HG03432 (cell line): ENCODE data around the gene NRIP3.
A peak's percentile ranks its signal among the peaks of the same experiment; 100 is the strongest.
"Not testable (repeated sequence)": the region's sequence is repeated elsewhere in the genome, so short reads cannot be mapped to it uniquely, and the experiment has no call there.

Experiments used
- ATAC-seq: cut with Tn5 transposase; IDR thresholded peaks from one replicate; pipeline ENCODE4 v1.9.1; 2021; ENCODE audit warnings: mild to moderate bottlenecking, moderate library complexity; ENCODE audit not compliant: unreplicated experiment

NRIP3 gene

DNA sequence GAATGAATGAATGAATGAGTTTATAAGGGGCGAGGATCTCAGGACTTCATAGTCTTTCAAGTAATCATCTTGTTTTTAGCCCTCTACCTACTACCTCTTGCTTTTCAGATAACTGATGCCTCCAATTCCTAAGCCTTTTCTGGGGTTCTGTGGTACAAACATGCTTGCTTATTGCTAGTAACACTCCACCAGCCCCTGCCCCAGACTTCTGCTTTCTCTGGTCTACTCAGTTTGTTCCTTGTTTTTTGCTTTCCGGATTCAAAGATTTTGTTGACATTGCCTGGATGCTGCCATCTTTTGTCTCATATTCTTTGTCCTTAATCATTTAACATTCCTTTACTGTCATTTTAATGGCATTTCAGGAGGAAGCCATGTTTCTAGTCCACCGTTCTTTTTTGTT lies 30.7 kb downstream of the NRIP3 start:
- no peak for ATAC-seq

- ATAC-seq: no peak
These were observed 31.9 kb downstream of the NRIP3 start for GRCh38 chr11:8971924-8972316.

DNA sequence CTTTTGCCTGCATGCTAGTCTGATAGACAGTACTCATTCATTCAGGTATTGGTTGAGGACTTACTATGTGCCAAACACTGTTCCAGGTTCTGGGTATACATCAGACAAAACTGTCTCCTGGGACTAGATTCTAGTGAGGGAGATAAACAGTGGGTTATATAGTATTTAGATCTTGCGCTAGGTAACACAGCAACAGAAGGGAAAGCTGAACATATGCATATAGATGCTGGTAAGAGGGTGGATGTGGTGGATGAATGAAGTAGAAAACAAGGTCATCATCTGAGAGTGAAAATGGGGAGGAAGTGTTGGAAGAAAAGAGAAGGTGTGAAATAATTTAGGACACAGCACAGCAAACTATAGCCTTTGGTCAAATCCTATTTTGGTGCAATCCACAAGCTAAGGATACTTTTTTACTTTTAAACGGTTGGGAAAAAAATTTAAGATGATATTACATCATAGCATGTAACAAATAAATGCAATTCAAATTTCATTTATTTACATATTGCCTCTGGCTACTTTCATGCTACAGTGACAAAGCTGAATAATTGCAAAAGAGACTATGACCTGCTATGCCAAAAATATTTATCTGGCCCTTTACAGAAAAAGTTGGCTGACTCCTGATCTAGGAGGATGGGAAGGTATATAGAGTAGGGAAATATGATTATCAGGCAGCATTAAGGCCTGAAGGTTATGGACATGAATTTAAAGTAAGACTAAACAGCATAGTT lies 32.4 kb downstream of the NRIP3 start:
- ATAC-seq: no peak

DNA sequence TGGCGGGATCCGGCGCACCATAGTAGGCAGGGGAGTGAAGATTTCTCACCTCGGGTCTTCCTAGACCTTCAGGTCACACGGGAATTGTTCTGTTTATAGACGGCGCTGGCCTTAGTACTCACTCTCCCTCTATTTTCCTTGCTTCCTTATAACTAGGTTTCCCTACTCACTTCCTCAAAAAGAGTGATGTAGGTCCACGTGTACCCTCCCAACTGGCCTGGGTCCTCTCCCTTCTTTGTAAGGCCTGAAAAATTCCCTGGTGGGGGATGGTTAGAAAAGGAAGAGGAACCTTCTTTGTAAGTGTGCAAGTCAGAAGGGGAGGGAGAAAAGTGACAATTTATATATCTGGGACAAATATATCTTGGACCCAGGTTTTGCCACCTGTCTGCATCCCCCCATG lies 36.6 kb downstream of the NRIP3 start:
- no peak for ATAC-seq

DNA sequence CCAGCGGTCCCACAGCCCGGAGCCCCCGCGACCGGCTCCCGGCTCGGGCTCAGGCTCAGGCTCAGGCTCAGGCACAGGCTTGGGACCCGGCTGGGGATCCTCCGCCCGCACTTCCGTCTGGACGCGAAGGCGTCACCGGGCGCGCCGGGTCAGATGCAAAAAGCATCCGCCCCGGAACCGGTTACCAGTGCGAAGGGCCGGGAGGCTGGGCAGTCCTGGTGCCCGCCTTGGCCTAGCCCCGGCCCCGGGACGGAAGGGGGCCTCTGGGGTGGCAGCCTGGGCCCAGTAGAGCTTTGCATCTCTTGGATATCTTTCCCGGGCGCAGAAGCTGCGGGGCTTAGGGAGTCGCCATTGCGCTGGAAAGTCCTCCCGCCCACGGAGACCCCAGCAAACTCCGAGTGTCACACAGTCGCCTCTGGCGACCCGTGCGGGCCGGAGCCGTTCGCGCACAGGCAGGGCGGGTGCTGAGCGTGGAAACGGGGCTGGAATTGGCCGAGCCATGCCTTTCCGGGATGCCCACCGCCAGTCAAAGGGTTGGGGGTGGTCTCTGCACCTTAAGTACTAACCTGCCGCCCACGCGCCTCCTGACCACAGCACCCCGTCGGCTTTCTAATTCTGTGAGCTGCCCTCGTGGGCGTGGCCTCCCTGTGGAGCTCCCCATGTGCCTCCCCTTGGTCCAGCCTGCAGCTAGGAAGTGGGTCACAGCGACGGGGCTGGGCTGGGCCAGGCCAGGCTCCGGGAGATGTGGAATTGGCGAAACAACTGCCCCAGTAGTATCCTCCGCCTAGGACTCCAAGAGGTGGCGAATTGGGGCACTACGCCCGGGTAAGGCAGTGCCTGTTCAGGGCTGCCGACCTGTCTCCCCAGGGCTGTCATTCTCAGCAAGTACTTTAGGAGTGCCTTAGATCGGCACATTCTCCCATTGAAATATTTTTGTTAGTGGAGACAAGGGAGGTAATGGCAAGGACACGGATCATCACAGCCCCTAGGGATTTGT lies 39.2 kb downstream of the NRIP3 start, which contains the start of gene TMEM9B:
Gene TMEM9B (minus strand): TSS at position 119 of the 997 bp plus-strand sequence. CDS start 129 bp downstream, outside the sequence.
- ATAC-seq: peak; percentile 80

DNA sequence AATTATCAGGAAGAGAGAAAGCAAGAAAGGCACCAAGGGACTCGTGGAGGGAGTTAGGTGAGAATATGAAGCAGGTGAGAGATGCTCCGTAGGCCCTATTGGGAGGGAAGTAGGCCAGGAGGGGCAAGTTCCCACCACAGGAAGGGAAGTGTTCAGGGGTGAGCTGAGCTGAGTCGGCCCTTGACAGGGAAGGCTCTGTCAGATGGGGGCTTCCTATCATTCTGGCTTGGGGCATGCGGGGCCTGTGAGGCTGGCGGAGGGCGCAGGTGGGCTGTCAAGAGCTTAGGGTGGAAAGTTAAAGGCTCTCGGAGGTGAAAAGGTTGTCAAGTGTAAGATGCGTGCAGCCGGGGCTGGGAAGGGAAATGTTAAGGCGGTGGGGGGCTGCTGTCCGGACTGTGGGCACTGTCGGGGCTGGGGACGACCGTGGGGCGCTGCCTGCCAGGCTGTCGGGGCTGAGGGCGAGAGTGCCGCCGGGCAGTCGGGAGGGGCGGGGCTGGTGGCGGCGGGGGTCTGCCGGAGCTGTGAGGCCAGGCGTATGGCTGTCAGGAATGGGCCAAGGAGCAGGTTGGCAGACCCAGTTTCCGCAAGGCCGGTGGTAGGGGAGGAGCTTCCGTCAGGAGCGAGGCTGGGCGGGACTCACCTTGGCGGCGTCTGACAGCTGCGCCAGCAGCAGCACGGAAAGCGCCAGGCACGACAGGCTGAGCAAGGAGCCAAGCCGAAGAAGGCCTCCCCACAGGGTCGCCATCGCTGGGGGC lies 40.1 kb downstream of the NRIP3 start:
- ATAC-seq: peak; percentile 70

DNA sequence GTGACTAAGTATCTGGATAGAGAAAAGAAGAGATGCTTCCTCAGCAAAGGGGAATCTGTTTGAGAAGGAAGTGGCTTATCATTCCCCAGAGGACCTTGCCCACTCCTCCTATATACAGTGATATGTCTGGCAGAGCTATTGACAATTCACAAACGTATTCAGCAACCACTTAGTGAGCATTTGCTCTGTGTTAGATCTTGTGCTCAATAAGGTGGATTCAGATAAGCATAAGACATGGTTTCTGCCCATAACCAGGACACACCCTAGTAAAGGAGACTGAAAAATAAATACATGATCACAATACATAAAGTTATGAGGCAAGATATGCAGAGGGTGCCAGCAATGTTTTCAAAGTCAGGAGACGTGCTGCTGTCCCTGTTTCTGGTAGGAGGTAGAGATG lies 41.0 kb downstream of the NRIP3 start:
- ATAC-seq: no peak

GRCh38 chr11:8961401-8961800 lies 42.4 kb downstream of the NRIP3 start:
- ATAC-seq: no peak

DNA sequence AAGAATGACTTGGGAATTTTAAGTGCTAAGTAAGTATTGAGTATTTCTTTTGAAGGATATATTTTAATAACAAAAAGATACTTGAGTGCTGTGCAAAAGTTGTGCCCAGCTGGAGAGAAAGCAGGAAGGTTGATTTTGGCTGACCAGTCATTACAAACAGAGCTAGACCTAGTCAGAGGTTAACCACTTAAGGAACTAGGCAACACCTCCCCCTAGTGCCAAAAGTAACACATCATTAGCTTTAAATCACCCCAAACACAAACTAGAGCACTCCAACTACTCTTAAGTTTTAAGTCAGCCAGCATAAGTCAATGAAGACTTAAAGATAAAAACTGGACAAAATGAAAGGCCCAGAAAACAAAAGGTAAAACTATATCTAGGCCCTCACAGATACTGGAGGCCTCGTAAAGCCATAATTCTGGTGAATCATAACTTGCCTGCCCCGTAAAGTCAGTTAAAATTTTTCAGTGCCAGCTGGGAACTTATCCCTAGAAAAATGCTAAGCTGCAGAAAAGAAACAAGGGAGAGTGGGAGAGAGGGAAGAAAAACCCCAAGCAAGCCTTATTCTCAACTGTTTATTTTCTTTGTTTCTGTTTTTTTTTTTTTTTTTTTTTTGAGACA lies 44.1 kb downstream of the NRIP3 start:
- ATAC-seq: peak; percentile 40

- ATAC-seq: no peak
These were observed 46.9 kb downstream of the NRIP3 start for GRCh38 chr11:8956860-8957259.

DNA sequence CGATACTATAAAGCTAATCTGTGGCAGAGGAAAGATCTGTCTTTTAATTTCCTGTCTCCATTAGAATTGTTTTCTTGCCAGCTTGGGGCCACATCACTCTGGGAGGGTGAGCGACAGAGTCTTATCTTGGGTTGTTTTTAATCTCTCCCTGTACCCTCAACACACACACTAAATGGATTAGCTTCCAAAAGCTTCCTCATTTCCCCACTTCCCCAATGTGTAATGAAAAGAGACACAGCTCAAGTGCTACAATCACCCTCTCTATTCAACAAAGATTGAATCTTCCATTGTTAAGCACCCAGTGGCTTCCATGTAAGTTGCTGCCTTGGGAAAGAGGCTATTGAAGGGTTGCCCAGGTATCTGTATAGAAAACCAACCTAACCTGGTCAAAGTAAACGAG lies 54.9 kb downstream of the NRIP3 start:
- ATAC-seq: no peak

GRCh38 chr11:8947230-8947943 lies 56.4 kb downstream of the NRIP3 start:
- ATAC-seq: no peak

DNA sequence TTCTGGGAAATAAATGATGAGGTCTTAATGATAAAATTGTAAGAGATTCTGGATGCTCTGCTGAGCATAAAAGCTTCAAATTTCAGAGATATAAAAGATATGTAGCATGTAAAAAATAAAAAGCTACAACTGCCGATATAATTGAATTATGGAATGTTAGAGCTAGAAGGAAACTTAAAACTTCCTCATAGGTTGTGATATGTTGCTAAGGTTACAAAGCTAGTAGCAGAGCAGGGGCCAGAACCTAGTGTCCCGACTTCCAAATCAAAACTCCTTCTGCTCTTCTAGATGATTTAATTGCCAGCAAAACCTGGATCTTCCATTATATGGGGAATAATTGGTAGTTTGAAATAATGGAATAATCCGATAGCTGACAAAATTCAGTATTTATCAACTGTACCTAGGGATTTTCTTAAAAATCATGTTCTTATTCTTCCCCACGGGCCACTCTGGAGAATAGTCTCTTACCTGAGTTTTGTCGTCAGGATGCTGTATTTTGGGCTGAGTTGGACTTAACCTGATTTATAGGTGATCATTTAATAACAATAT lies 61.2 kb downstream of the NRIP3 start, which contains the start of gene ASCL3:
Gene ASCL3 (minus strand): TSS at position 499 of the 549 bp plus-strand sequence. CDS start 4,855 bp downstream, outside the sequence.
- no peak for ATAC-seq

DNA sequence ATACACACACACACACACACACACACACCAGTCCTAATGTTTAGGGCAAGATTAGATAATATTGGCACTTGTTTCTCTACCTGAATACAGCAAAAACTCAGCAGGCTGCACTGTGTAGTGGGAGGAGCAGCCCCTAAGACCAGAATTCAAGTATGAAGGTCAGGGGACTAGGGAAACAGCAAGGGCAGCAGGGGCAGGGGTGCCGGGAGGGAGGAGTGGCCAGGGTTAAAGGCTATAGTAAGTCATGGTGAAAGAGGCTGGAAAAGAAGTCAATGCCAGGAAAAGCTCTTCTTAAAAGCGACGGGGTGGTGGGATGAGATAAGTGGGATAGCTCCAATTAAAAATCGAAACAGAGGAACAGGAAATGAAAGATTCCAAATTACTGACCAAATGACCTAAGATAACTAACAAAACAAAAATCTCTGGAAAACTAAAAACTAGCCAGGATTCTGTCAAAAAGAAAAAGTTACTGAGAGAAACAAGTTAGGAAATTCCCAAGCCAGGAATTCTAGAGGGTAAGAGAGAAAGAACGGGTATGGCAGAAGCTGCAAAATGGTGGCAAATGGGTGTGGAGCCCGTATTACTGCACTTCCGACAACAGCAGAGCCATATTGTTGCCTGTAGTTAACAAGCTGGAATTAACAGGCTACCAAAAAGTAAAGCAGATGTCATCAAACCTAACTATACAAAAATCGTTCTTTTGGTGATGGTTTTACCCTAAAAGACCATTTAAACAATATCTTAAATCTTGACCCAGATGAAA lies 62.3 kb downstream of the NRIP3 start:
- no peak for ATAC-seq

GRCh38 chr11:8937659-8938058 lies 66.1 kb downstream of the NRIP3 start:
- no peak for ATAC-seq

- ATAC-seq: no peak
These were observed 66.6 kb downstream of the NRIP3 start for GRCh38 chr11:8937159-8937558.

GRCh38 chr11:8935789-8936188 lies 68.0 kb downstream of the NRIP3 start:
- ATAC-seq: not testable (repeated sequence)

DNA sequence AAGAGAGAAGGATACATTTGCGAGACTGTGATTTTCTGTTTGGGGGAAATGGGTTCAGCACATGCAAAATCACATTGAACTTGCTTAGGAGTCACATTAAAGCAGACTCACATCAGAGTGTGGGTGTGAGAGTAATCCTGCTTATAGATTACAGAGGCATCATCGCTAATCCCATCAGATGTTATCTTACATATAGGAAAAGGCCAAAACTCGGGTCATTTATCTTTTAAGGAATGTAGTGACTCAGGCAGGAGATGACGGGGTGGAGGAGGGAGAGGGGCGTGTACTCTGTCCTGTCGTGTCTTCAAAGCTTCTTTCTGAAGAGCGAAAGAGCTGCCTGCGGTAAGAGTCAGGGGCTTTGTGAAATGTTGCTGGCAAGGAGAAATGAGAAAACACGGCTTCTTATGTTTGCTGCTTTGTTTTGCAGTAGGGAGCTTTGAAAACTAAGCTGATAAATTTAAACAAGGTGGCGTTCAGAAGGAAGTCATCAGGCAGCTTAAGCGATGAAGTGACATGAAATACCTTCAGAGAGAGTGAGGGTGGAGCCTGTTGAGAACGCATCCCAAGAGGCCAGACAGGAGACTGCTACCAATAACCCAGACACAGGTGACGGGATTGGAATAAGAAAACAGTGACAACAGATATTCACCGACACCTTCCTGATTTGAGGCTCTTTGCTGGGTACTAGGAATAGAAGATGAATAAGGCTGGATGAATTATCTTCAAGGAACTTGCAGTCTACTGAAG lies 68.9 kb downstream of the NRIP3 start:
- ATAC-seq: no peak
